Neural progenitor cell (in vitro differentiated cells): ENCODE results near the gene SURF1.

Experiments used
- EZH2 ChIP-seq: fragments of 200-600 bp; sonication (generic); IDR thresholded peaks from 2 replicates; pipeline ENCODE4 v1.6.1; 2017; ENCODE audit warnings: antibody characterized with exemption, mild to moderate bottlenecking, moderate library complexity
- EZH2phosphoT487 ChIP-seq: fragments of 200-600 bp; sonication (generic); IDR thresholded peaks from 2 replicates; pipeline ENCODE4 v1.6.1; 2017; ENCODE audit warnings: antibody characterized with exemption
- TF ChIP-seq, protein P1 (sequence below): fragments of 200-600 bp; sonication (generic); IDR thresholded peaks from 2 replicates; pipeline ENCODE4 v1.5.1; 2017; ENCODE audit warnings: antibody characterized with exemption, mild to moderate bottlenecking

GRCh38 chr9:133320421-133320881 lies 35.8 kb downstream of the SURF1 start:
- TF ChIP-seq, protein P1, sequence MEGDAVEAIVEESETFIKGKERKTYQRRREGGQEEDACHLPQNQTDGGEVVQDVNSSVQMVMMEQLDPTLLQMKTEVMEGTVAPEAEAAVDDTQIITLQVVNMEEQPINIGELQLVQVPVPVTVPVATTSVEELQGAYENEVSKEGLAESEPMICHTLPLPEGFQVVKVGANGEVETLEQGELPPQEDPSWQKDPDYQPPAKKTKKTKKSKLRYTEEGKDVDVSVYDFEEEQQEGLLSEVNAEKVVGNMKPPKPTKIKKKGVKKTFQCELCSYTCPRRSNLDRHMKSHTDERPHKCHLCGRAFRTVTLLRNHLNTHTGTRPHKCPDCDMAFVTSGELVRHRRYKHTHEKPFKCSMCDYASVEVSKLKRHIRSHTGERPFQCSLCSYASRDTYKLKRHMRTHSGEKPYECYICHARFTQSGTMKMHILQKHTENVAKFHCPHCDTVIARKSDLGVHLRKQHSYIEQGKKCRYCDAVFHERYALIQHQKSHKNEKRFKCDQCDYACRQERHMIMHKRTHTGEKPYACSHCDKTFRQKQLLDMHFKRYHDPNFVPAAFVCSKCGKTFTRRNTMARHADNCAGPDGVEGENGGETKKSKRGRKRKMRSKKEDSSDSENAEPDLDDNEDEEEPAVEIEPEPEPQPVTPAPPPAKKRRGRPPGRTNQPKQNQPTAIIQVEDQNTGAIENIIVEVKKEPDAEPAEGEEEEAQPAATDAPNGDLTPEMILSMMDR = peak; percentile 10
- TF ChIP-seq EZH2 (no peak), EZH2phosphoT487 (no peak)
